Measurements from ENCODE around the gene MZT2B.
"Not testable (repeated sequence)": the region's sequence is repeated elsewhere in the genome, so short reads cannot be mapped to it uniquely, and the experiment has no call there.

MZT2B gene, protein sequence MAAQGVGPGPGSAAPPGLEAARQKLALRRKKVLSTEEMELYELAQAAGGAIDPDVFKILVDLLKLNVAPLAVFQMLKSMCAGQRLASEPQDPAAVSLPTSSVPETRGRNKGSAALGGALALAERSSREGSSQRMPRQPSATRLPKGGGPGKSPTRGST

DNA sequence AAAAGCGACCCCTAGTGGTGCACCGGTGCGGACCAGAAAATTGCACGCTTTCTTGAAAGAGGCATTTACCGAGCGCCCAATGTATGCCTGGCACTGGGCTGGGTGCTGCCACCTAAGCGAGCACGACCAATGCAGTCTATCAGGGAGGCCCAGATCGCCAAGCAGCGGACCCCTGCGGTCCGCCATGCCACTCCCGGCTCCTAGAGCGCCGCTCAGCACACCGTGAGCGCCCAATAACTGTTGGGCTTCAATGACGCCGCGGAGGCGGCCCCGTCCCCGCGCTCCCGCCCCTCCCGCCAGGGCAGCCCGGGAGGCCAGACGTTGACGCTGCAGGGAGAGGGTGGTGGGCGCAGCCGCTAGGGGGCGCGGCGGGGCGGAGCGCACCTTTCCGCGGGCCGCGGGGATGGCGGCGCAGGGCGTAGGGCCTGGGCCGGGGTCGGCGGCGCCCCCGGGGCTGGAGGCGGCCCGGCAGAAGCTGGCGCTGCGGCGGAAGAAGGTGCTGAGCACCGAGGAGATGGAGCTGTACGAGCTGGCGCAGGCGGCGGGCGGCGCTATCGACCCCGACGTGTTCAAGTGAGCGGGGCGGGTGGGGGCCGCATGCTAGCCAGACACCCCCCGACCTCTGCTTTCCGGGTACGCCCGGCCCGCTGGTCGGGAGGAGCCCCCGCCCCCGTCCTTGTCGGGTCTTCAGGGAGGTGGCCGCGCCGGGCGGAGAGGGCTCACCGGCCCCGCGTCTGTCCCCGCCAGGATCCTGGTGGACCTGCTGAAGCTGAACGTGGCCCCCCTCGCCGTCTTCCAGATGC, at the start of gene MZT2B:
MZT2B (plus strand) TSS at position 383 of the 803 bp plus-strand sequence; CDS start at position 404, 21 bp downstream.
- in situ Hi-C loops (cut with MboI; ENCODE audit: low sequenced_read_pairs): not testable (repeated sequence)

DNA sequence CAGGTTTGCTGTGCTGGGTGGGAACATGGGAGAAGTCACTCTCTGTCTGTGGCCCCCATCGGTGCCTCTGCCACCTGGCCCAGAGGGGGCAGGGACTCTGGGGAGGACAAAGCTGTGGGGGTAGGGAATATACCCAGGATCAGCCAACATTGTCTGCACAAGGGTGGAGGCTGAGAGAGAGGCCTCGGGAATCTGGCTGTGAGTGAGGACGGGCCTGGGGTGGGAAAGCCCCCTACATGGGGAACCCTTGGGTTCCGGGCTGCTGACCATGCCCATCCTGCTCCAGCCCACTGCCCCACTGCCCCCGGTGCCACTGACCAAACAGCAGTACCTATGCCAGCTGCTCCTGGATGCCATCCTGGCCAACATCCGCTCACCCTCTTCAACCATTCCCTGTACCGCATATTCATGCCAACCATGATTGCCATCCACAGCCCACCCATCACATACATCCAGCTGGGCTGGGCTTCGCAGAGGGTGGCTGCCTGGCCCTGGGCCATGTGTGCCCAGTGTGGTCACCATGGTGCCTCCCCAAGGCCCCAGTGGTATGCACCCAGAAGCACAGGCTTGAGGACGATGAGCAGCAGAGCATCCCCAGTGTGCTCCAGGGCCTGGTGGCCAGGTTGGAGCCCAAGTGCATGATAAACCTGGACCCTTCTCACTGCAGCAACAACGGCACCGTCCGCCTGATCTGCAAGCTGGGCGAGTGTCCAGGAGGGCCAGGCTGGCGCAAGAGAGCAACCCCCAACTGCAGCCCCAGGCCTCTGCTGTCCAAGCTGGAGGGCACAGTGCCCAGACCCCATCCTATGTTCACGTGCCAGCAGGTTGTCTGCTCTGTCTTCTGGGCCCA, 46.1 kb upstream of the MZT2B start:
- in situ Hi-C loops (cut with MboI; ENCODE audit: low sequenced_read_pairs): no loop called here

DNA sequence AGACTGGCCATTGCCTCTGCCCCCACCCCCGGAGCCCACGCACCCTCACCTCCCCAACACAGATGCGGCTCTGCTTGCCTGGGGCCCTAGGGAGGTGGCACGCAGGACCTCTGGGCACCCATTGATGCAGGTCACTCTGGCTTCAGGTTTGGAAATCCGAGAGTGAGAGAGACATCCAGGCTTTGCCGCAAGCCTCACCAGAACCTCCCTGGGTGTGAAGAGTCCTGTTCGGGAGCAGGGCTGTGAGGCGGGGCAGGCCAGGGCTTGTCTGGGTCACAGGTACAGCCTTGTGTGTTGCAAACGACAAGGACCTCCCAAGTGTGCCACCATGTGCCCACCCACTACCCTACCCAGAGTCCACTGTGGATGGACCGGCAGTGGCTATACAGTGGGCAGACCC, 45.5 kb upstream of the MZT2B start:
- in situ Hi-C loops (cut with MboI; ENCODE audit: low sequenced_read_pairs): not testable (repeated sequence)

DNA sequence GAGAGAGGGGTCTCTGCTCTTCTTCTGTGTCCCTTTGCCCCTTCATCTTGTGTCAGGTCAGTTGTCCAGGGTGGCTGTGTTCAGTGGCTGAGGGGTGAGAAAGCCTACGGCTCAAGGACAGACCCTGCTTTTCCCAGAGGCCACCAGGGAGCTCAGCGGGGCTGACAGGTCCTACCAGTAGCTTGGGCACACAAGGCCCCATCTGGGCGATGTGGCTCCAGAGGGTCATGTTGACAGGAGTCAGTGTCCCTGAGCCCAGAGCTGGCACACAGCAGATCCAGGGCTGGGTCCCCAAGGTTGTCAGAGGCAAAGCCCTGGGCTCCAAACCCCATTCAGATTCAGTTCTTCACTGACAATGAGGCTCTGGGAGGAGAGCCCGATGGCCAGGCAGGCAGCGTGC, 44.9 kb upstream of the MZT2B start:
- in situ Hi-C loops (cut with MboI; ENCODE audit: low sequenced_read_pairs): not testable (repeated sequence)

DNA sequence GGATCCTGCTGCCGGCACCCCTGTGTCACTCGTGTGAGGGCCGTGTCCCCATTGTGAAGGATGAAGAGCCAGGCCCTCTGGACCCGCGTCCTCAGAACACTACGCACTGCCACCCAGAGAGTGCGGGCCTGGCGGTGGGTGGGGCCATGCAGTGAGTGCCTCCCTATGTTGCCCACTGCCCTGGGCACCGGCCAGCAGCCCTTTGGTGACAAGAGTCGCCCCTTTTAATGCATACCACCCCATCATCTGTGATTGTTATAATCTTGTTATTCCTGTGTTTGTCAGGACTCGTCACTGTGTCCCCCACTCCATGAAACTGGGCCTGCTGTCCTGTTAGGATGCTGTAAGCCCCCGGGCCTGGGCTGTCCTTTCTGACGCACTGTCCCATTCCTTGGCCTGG, 43.7 kb upstream of the MZT2B start:
- in situ Hi-C loops (cut with MboI; ENCODE audit: low sequenced_read_pairs): not testable (repeated sequence)

DNA sequence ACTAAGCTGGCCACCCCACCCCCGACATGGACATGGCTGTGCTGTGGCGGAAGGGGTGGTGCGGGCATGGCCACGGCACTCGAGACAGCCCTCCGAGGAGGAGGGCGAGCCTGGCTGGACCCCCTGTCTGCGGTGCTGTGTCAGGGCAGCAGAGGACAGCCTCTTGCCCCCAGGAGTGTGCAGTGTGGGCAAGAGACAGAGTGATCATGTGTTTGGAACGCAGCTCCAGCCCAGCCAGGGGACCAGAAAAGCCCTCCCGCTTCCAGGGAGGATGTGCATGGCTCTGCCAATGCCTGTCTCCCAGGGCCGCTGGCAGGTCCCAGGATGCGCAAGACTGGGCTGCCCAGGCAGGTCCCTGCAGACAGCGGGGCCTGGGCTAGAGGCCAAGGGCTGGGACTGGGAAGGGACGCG, 43.2 kb upstream of the MZT2B start:
- in situ Hi-C loops (cut with MboI; ENCODE audit: low sequenced_read_pairs): not testable (repeated sequence)

DNA sequence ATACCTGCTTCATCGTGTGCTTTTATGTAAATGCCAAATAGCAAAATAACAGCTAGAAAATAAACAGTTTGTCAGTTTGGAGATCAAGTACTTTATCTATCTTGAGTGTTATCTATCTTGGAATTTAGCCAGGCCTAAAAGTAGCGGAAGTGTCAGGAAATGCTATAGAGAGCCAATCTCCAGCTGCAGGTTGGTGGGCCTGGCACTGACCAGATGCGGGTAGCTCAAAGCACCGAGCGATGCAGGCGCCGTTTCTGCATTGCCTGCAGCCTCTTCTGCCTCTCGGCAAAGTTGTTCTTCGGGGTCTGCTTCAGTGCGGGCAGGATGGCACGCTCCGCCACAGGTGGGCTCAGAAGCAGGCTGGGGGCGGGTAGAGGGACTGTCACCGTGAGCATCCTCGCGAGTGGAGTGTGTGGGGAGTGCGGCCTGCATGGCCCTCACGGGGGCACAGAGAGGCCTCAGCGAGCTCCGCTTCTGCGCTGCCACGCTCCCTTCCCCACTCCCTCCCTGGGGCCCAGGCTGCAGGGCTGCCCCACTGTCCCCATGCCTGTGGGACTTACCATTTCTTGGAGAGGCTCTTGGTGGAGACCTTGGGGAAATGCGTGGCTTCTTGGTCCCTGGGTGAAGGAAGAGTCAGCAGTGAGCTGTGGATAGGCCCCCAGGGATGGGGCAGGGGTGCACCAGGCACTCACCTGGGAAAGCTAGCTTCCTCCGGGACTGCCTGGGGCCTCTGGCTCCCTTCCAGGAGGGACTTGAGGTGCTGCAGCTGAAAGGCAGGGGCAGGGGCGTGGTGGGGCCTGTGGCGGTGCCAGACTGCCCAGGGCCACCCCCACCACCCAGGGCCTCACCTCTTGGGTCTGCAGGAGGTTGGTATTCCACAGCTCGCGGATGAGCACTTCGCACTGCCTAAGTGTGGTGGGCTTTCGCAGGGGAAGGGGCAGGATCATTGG, 42.5 kb upstream of the MZT2B start:
- in situ Hi-C loops (cut with MboI; ENCODE audit: low sequenced_read_pairs): not testable (repeated sequence)

DNA sequence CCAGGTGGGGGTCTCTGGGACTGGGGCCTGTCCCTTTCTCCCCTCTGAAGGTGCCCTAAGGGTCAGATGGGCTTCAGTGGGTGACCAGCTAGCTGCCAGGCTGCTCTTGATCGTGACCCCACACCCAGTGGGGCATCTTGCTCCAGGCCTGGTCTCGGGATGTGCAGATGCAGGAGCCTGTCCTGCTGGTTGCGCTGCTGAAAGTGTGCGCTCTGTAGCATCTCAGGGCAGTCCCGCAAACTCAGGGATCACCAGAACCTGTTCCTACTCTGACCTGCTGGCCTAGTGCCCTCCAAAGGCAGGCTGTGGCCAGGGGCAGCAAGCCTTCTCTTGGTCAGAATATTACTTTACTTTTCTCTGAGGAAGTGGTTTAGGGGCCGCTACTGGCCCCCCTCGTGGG, 41.5 kb upstream of the MZT2B start:
- in situ Hi-C loops (cut with MboI; ENCODE audit: low sequenced_read_pairs): not testable (repeated sequence)

DNA sequence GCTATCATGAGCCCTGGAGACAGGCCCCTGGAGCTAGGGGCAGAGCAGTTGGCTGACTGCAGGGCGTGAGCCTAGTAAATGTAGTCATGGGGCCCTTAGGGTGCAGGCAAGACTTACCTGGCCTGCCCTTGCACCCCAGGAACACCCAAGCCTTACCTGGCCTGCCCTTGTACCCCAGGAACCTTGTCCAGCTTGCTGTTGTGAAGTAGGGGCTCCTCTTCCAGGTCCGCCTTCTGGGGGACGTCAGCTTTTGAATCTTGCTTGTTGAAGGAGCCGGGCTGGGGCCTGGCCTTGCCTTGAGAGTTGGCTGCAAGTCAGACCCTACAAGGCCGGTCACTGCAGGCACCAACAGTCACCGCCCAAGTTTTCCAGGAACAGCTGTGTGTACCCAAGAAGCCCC, 41.1 kb upstream of the MZT2B start:
- in situ Hi-C loops (cut with MboI; ENCODE audit: low sequenced_read_pairs): not testable (repeated sequence)

DNA sequence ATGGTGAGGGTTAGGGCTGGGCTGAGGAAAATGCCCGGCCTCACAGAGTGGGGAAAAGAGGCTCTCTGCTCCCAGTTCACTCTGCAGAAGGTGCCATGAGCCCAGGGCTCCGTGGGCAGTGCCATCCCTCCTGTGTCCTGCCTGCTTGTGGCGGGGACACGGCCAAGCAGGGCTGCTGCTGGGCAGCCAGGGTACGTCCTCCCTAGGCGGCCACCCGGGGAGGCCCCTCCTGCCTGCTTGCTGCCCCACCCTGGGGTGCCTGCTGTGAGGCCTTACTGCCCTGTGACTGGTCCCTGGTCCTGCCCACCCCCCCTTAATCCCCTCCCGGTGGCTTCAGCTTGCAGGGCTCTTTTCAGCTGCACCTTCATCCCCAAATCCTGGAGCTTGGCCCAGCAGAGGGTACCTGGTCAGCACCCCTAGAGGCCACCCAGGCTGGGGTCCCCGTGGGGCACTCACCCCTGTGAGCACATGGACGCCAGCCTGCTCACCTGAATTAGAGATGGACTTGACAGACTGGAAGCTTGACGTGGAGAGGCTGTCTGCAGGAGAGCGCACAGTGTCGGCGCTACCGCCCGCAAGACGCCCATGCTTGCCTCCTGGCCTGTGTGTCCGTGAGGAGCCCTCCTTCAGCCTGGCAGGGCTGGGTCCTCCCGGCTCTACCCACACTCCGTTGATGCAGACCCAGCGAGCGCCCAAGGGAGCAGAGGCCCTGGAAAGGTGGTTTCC, 40.3 kb upstream of the MZT2B start:
- in situ Hi-C loops (cut with MboI; ENCODE audit: low sequenced_read_pairs): not testable (repeated sequence)

DNA sequence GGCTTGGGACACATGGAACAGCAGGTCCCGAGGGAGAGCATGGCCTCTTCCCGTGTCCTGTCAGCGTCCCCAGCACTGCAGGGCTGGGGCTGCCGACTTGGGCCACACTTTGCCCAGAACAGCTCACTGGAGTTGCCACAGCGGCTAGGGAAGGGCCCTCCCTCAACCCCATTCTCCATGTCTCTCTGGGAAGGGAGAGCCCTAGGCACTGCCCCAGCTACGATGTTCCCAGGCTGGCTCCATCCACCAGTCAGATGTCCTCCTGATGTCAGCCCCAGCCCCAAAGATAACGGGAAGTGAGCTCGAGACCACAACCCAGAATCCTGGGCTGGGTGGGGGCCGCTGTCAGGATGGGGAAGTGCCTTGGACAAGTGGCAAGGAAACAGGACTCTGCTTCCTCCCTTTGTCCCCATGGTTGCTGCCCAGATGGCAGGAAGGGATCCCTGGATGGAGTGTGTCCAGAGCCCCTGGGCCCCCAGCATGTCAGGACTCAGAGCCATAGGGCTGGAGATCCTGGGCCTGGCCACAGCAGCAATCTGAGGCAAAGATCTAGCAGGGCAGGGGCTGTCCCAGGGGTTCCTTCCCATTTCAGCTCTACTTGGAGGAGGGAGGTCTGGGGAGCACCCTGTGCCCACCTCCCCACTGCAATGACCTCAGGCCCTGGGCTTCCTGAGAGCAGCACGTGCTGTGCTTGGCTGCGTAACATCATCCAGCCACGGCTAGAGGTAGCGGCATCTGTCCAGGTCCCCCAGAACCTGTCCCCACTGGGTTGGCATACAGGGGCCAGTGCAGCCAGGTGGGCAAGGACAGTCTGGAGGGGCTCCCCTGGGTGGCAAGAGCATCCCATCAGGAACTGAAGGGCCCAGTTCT, 39.4 kb upstream of the MZT2B start:
- in situ Hi-C loops (cut with MboI; ENCODE audit: low sequenced_read_pairs): not testable (repeated sequence)

DNA sequence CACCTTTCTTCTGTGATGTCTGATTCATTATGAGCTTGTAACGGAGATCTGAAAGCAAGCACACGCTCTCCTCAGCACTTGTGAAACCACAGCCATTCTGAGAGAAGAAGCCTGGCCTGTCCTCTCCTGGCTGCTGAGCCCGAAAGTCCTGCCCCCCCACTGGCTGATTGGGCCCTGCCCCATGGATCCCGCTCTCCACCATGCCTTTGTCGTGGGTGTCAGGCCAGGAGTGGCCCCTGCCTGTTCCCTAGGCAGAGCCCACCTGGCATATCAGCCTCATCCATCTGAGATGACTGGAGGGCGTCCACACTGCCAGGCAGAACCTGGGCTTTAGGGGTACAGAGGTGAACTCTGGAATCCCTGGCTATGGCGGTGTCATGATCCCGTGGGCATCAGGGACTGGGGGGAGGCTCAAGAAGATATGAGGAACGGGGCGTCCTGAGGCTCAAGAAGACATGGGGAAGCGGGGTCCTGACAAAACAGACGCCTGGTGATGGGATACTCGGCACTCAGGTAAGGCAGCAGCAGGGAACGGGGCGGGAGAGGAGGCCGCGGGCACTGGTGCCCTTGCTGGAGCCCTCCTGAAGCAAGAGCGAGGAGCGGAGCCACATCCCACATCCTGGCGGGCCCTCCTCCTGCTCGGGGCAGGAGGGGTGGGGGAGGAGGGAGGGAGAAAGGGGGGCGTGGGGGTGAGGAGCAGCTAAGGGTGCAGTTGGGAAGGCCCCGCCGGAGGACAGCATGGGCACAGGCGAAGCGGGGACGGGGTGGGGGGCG, 38.6 kb upstream of the MZT2B start:
- in situ Hi-C loops (cut with MboI; ENCODE audit: low sequenced_read_pairs): not testable (repeated sequence)

DNA sequence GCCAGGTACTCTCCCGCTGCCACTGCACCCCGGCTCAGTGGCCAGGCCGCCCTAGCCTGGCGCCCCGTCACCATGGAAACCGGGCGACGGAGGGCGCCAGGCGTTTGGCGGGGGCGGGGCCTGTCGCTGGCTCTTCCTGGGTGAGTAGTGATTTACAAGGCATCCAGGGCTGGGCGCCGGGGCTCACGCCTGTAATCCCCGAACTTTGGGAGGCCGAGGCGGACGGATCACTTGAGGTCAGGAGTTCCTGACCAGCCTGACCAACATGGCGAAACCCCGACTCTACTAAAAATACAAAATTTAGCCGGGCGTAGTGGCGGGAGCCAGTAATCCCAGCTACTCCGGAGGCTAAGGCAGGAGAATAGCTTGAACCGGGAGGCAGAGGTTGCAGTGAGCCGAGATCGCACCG, 37.1 kb upstream of the MZT2B start, which contains the start of gene CCDC74B:
CCDC74B (minus strand) TSS at position 107 of the 409 bp plus-strand sequence. CDS start 116 bp downstream, outside the sequence.
- in situ Hi-C loops (cut with MboI; ENCODE audit: low sequenced_read_pairs): not testable (repeated sequence)

DNA sequence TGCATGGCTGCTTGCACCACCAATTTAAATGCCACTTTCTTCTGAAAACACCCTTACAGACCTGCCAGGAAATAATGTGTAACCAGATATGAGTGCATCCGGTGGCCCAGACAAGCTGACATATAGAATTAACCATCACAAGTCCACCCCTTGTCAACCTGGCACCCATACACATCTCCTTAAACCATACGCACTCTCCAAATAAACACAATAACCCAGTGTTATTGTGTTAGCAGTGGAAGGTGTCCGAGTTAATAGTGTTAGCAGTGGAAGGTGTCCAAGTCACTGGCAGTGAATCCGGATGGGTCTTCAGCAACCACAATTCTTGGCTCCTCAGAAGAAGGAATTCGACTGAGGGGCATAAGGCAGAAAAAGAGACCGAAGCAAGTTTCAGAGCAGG, 33.5 kb upstream of the MZT2B start:
- in situ Hi-C loops (cut with MboI; ENCODE audit: low sequenced_read_pairs): not testable (repeated sequence)

DNA sequence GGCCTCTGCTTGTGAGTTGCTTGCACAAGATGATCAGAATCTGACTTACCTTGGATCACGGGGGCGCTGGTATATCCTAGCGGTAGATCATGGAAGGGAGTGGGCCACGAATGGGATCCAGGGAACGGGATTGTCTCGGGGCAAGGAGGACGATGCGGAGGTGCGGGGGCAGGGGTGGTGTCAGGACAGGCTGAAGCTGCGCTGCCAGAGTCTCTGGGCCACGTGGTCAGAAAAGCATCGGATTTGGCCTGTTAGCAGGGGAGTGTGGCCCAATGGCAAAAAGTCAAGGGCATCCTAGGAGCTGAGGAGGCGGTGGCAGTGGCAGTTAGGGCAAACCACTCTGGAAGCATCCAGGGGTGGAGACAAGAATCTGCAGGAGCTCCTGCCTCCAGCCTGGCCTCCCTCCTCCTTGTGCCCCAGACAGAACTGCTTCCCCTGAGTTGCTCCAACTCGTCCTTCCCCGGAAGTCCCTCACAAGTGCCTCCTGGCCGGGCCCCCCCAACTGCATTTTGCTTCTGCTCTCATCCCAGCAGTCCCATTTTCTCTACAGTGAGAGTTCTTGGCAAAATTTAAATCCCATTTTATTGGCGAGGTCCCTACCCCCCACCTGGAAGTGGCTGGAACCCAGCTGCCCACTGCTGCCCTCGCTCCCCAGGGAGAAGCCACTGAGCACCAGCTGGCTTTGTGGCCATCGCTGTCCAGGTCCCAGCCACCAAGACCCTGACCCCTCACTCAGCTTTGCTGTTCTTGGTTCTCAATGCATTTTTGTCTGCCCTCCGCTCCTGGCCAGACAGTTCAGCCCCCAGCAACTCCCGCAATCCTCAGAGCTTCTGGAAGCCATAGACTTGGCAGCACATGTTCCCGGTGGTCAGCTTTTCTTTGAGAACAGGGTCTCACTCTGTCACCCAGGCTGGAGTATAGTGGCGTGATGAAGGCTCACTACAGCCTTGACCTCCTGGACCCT, 31.6 kb upstream of the MZT2B start:
- in situ Hi-C loops (cut with MboI; ENCODE audit: low sequenced_read_pairs): no loop called here

DNA sequence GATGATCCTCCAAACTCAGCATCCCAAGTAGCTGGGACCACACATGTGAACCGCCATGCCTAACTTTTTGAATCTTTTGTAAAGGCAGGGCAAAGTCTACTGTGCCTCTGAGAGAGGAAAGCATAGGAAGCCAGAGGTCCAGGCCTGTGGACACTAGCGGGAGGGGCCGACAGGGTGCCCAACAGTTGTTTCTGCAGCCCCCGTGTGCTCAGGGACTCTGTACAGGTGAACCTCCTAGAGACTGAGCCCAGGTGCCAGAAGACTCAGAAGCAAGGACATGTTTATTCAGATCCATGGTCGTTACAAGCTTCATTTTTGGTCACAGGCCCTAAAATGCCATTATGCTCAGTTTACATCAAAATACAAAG, 30.9 kb upstream of the MZT2B start:
- in situ Hi-C loops (cut with MboI; ENCODE audit: low sequenced_read_pairs): not testable (repeated sequence)
